Measurements from ENCODE around the gene GZMM. TPM values are rescaled to one million over a fixed set of nuclear protein-coding genes. Genes with fewer than 3 reads are reported as not detected.
A peak's percentile ranks its signal among the peaks of the same experiment; 100 is the strongest.

GZMM gene
- polyA plus RNA-seq, 1 donor: 2.0 TPM

DNA sequence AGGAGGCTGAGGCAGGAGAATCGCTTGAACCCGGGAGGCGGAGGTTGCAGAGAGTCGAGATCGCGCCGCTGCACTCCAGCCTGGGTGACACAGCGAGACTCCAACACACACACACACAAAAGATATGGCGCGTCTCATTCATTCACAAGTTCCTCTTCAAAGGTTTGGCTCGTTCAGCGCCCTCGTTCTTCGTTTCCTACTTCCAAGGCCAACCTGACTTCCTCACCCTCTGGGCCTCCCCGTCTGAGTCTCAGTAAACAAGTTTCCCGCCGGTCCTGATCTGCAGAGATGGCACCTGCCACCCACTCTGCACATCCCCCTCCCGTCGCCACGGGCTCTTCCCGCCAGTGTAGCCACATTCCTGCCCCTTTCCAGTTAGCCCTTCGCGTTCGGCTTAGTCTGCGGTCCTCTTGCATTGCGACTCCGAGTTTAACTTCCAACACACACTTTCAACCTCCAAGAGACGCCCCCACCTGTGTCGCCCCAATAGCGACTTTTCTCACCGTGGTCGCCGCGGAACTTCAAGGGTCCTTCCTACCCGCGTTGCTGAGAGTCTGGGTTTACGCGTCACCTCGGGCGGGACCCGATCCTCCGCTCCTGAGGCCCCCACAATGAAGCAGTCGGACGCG is 27.2 kb downstream of the GZMM start:
- WGBS (ENCODE audit: insufficient coverage, low lambda C conversion rate): no CpG with 5 or more reads among the region's 45 CpGs
- Histone ChIP-seq H3K36me3 (ENCODE audit: control insufficient read depth, insufficient read depth, low read length) (no peaks in the 10 kb centered on the region), H3K4me1 (ENCODE audit: control insufficient read depth, insufficient read depth, low read length) (peaks cover 15% of the 10 kb centered on the region), H3K27ac (ENCODE audit: low read length) (peak overlapping the region; percentile 96), H3K9me3 (ENCODE audit: control insufficient read depth, low read depth, low read length) (no peaks in the 10 kb centered on the region), H3K27me3 (ENCODE audit: control insufficient read depth, insufficient read depth, low read length) (no peaks in the 10 kb centered on the region), H3K4me3 (ENCODE audit: low read length) (peak overlapping the region; percentile 71)
- DNase-seq: peak; percentile 39 to 79

- Histone ChIP-seq H3K36me3 (ENCODE audit: control insufficient read depth, insufficient read depth, low read length) (no peaks in the 10 kb centered on the region), H3K27me3 (ENCODE audit: control insufficient read depth, insufficient read depth, low read length) (no peaks in the 10 kb centered on the region), H3K27ac (ENCODE audit: low read length) (peak overlapping the region; percentile 96), H3K4me3 (ENCODE audit: low read length) (peak overlapping the region; percentile 71), H3K9me3 (ENCODE audit: control insufficient read depth, low read depth, low read length) (no peaks in the 10 kb centered on the region), H3K4me1 (ENCODE audit: control insufficient read depth, insufficient read depth, low read length) (peaks cover 16% of the 10 kb centered on the region)
- peak in 1 of 2 donors; percentile 74 for DNase-seq
- WGBS (ENCODE audit: insufficient coverage, low lambda C conversion rate): no CpG with 5 or more reads among the region's 14 CpGs
Observed at GRCh38 chr19:571566-571974, 27.7 kb downstream of the GZMM start.

- Histone ChIP-seq H3K9me3 (ENCODE audit: control insufficient read depth, low read depth, low read length) (no peaks in the 10 kb centered on the region), H3K4me3 (ENCODE audit: low read length) (peak within 1 kb of the TSS; percentile 99), H3K36me3 (ENCODE audit: control insufficient read depth, insufficient read depth, low read length) (peaks cover 4% of the 10 kb centered on the region), H3K4me1 (ENCODE audit: control insufficient read depth, insufficient read depth, low read length) (peaks cover 19% of the 10 kb centered on the region), H3K27me3 (ENCODE audit: control insufficient read depth, insufficient read depth, low read length) (no peaks in the 10 kb centered on the region), H3K27ac (ENCODE audit: low read length) (peak within 1 kb of the TSS; percentile 96)
- no CpG with 5 or more reads among the region's 79 CpGs for WGBS (ENCODE audit: insufficient coverage, low lambda C conversion rate)
- peak; percentile 98 to 99 for DNase-seq
Observed at GRCh38 chr19:572140-572742, 28.4 kb downstream of the GZMM start, which contains the start of gene BSG. Gene BSG (plus strand): TSS chr19:572596. CDS start chr19:572635, 39 bp downstream.

- Histone ChIP-seq H3K9me3 (ENCODE audit: control insufficient read depth, low read depth, low read length) (no peaks in the 10 kb centered on the region), H3K27me3 (ENCODE audit: control insufficient read depth, insufficient read depth, low read length) (no peaks in the 10 kb centered on the region), H3K27ac (ENCODE audit: low read length) (peak overlapping the region; percentile 84), H3K4me3 (ENCODE audit: low read length) (peak overlapping the region; percentile 99), H3K36me3 (ENCODE audit: control insufficient read depth, insufficient read depth, low read length) (peaks cover 10% of the 10 kb centered on the region), H3K4me1 (ENCODE audit: control insufficient read depth, insufficient read depth, low read length) (peaks cover 19% of the 10 kb centered on the region)
- DNase-seq: peak; percentile 34 to 73
- no CpG with 5 or more reads among the region's 55 CpGs for WGBS (ENCODE audit: insufficient coverage, low lambda C conversion rate)
Observed at GRCh38 chr19:572743-573518, 29.1 kb downstream of the GZMM start.

GRCh38 chr19:573519-573825 is 29.6 kb downstream of the GZMM start:
- Histone ChIP-seq H3K9me3 (ENCODE audit: control insufficient read depth, low read depth, low read length) (no peaks in the 10 kb centered on the region), H3K4me3 (ENCODE audit: low read length) (peak overlapping the region; percentile 99), H3K27ac (ENCODE audit: low read length) (peak overlapping the region; percentile 84), H3K4me1 (ENCODE audit: control insufficient read depth, insufficient read depth, low read length) (peaks cover 19% of the 10 kb centered on the region), H3K27me3 (ENCODE audit: control insufficient read depth, insufficient read depth, low read length) (no peaks in the 10 kb centered on the region), H3K36me3 (ENCODE audit: control insufficient read depth, insufficient read depth, low read length) (peaks cover 15% of the 10 kb centered on the region)
- no CpG with 5 or more reads among the region's 15 CpGs for WGBS (ENCODE audit: insufficient coverage, low lambda C conversion rate)
- no peak for DNase-seq

GRCh38 chr19:574658-575526 is 31.0 kb downstream of the GZMM start:
- H3K36me3 ChIP-seq (ENCODE audit: control insufficient read depth, insufficient read depth, low read length): peaks cover 27% of the 10 kb centered on the region
- H3K4me3 ChIP-seq (ENCODE audit: low read length): peak overlapping the region; percentile 38
- peaks cover 6% of the 10 kb centered on the region for H3K9me3 ChIP-seq (ENCODE audit: control insufficient read depth, low read depth, low read length)
- H3K27me3 ChIP-seq (ENCODE audit: control insufficient read depth, insufficient read depth, low read length): no peaks in the 10 kb centered on the region
- DNase-seq: peak in 1 of 2 donors; percentile 50
- no CpG with 5 or more reads among the region's 32 CpGs for WGBS (ENCODE audit: insufficient coverage, low lambda C conversion rate)
- peaks cover 19% of the 10 kb centered on the region for H3K4me1 ChIP-seq (ENCODE audit: control insufficient read depth, insufficient read depth, low read length)
- H3K27ac ChIP-seq (ENCODE audit: low read length): peak overlapping the region; percentile 58

DNA sequence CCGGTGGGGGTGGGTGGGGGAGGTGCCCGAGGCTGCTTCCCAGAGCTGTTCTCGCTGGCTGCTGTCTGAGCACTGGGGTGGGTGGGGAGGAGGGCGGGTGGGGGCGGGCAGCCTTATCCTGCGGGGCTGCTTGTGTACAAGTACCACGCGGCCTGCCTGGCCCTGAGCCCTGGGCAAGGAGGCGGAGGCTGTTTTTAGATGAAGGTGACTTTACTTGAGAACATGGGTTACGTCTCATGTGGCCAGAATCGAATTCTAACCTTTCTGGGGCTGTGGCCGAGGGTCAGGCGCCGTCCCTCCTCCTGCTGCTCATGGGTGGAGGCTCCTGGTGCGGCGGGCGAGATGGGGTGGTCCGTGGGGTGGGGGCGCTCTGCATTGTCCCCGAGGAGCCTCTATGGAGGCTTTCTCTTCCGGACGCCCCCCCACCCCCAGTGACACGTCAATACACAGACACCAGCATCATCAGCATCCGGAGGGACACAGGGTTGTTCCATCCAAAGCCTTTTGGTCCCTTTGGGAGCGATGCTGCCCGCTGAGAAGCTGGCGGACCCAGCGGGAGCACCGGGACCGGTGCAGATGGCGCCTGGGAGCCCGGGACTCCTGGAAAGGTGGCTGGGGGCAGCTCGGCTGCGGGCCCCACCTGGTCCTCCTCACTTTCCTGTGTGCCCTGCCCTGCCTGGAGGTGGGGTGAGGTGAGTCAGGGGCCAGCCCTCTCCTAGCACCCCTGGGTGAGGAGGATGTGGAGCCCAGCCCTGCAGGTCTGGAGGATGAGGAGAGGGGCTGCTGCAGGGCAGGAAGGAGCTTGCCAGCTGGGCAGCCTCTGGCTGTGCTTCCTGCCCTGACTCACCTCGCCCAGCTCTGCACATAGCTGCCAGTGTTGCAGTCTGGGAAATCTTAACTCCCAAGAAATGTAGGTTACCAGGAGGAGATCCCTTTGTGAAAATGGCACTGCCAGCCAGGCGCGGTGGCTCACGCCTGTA is 32.0 kb downstream of the GZMM start:
- Histone ChIP-seq H3K27me3 (ENCODE audit: control insufficient read depth, insufficient read depth, low read length) (no peaks in the 10 kb centered on the region), H3K27ac (ENCODE audit: low read length) (no peak overlapping the region), H3K4me1 (ENCODE audit: control insufficient read depth, insufficient read depth, low read length) (peaks cover 19% of the 10 kb centered on the region), H3K36me3 (ENCODE audit: control insufficient read depth, insufficient read depth, low read length) (peaks cover 35% of the 10 kb centered on the region), H3K9me3 (ENCODE audit: control insufficient read depth, low read depth, low read length) (peaks cover 6% of the 10 kb centered on the region), H3K4me3 (ENCODE audit: low read length) (peak overlapping the region; percentile 38)
- WGBS (ENCODE audit: insufficient coverage, low lambda C conversion rate): no CpG with 5 or more reads among the region's 38 CpGs
- no peak for DNase-seq

GRCh38 chr19:576768-577438 is 33.0 kb downstream of the GZMM start:
- DNase-seq: no peak
- no peak overlapping the region for H3K27ac ChIP-seq (ENCODE audit: low read length)
- no peaks in the 10 kb centered on the region for H3K27me3 ChIP-seq (ENCODE audit: control insufficient read depth, insufficient read depth, low read length)
- peaks cover 6% of the 10 kb centered on the region for H3K9me3 ChIP-seq (ENCODE audit: control insufficient read depth, low read depth, low read length)
- peaks cover 19% of the 10 kb centered on the region for H3K4me1 ChIP-seq (ENCODE audit: control insufficient read depth, insufficient read depth, low read length)
- H3K36me3 ChIP-seq (ENCODE audit: control insufficient read depth, insufficient read depth, low read length): peaks cover 44% of the 10 kb centered on the region
- H3K4me3 ChIP-seq (ENCODE audit: low read length): no peak overlapping the region
- WGBS (ENCODE audit: insufficient coverage, low lambda C conversion rate): no CpG with 5 or more reads among the region's 28 CpGs
